Activated CD4-positive, alpha-beta T cell treated with anti-CD3 and anti-CD28 coated beads for 48 hours (primary cell): ENCODE results near the gene MMP10.

ENCODE experiments used
- DNase-seq: peaks from one replicate; pipeline ENCODE4 v3.0.0-alpha.2; 2020

The MMP10 gene

GRCh38 chr11:102780491-102780918 is at the start of gene MMP10:
TSS of gene MMP10 (minus strand) at chr11:102780628. CDS start at chr11:102780591, 37 bp downstream.
- no peak for DNase-seq

DNA sequence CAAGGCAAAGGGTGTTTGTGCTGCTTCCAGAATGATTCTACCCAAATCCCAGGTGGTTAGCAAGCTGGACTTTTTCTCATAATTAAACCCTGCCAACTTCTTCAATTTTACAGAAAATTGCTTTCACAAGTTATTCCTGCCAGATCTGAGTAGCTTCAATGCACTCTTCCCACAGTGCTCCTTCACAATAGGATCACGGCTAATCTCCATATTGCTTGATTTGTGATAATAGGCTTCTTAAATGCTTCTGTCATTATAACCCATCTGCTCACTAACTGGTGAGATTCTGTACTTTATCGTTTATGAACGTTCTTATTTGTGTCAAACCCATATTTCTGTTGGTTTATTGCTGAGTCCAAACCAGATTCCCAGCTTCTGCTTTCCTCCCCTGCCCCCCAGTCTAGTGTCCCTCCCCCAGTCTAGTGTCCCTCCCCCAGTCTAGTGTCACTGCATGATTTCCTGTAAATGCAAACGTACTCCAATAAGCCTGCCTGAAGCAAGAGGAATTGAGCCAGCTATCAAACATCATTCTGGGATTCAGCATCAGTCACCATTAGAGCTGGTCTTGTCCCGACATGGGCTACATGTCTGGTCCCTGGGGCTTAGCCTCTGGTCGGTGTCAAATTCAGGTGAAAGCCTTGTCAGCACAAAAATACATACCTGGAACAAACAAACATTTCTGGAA is 49.0 kb upstream of the MMP10 start:
- no peak for DNase-seq

DNA sequence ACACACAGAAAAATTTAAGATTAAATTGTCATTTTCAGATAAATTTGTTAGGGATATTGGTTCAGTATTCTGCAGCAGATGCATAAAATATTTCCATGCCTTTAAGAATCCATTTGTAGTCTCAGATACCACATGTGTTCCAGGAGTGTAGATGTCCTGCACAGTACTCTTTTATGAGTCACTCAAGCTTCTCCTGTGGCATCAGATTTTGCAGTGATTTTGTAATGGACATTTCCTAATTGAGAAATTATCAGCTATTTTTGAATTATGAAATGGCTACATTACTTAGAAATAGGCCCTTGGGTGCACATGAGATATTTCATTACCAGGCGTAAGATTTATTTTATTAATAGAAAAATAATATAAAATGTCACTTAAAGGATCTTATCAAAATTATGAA is 44.1 kb upstream of the MMP10 start:
- no peak for DNase-seq

- DNase-seq: no peak
Measured at GRCh38 chr11:102819491-102819890, 39.1 kb upstream of the MMP10 start.

GRCh38 chr11:102813484-102813883 is 33.1 kb upstream of the MMP10 start:
- no peak for DNase-seq

GRCh38 chr11:102812188-102812587 is 31.8 kb upstream of the MMP10 start:
- no peak for DNase-seq

DNA sequence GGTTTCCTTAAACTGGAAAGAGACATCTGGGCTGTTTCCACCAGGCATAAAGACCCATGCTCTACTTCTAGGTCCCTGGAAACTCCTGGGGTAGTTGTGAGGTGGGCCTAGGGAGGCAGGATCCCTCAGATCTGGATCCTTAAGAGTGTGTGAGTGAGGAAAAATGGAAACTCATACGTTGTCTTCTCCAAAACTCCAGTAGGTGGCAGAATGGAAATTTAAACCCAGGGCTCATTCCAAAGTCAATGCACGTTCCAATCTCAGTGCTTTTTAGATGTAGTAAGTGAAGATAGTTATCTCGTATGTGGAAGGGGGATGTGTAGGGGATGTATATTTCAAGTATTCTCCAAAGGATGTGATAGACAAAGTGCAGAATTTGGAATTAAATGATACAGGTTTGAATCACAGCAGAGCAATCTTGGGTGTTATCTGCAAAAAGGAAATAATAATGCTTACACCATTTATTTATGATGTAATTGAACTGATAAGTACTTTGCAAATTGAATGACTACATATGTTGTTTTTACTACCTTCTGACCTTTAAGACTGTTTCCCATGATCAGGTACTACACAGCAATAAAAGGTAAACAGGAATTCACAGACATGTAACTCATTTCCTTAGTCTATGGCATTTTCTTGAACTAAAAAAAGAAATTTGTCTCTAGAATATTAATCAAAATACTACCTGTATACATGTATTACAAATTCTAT is 30.7 kb upstream of the MMP10 start:
- DNase-seq: no peak

DNA sequence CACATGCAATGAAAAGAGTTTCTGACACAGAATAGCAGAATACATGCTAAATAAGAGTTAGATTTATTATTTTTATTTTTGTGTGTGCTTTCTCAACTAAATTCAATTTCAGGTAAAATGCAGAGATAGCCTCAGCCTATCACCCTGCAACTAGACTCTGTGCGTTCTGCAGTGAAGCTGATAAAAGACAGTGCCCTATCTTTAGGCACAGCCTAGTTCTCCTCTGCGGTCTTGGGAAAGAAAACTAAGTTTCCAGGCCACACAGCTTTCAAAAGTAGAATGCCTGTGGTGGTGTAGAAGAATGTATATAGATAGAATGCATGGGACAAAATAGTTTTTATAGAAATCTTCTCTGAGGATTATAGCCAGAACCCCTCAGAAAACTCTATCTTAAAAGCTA is 29.5 kb upstream of the MMP10 start:
- DNase-seq: no peak

DNA sequence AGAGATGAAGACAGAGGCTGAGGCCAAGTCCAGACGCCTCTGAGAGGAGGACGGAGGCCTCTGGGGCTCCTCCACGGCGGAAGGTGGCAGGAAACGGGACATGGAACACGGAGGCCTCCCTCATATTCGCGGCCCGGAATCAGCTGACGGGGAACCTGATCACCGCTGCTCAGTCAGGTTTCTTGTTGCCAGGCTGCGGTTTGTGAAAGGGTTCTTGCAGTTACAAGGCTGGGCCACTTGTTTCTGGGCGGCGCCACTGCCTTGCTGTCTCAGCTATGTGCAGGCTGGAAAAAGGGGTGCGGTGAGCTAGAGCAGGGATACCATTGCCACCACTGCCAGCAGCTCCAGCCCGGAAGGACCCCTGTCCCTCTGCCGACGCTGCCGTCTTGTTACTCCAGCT is 27.5 kb upstream of the MMP10 start:
- DNase-seq: peak; percentile 32

DNA sequence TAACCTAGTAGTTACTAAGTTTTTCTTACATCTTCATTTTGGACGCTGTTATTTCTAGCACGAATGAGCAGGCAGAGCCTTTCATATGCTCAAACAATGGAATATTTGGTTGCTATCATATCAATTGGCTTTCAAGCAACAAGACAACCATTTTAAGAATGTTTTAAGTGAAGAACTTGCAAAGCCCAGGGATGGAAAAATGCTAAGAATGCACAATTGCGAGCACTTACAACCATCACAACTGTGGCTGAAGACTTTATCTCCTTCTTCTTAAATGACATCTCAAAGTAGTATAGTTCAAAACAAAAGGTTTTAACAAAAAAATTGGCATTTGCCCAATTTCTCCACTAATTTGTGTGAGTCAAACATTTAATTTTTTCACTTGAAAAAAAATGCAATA is 25.9 kb upstream of the MMP10 start:
- no peak for DNase-seq

DNA sequence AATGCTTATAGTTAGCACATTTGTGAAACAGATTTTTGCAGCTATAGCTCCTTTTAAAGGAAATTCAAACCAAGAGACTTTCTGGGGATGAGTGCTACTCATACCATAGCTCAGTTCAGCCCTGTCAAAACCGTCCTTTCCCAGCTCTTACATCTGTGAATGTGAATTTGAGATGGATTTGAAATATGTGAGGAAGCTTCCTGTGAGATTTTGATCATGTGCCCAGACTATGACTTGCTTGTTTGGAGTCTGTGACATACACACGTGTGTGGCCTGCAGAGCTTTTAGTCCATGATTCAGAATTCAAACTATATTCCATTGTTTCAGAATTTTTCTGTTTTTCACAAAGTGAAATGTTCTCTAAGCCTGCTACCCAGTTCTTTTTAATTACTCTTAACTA is 21.9 kb upstream of the MMP10 start:
- DNase-seq: no peak

DNA sequence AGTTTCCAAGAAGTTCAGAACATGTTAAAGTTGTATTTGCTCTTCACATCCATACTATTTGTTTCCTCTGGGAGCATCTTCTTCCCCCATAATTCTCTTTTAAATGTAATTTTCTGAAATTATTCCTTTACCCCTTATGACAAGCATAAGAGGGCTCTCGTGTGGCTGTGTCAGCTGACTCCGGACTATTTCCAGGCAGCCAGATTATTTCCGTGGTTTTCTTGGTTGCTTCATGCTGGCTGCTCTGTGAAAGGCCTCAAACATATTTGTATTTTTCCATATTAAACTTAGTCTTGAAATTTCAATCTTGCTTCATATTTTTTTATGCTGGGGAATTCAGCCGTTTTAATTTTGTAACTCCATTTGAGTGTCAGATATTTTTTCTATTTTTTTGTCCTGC is 20.3 kb upstream of the MMP10 start:
- DNase-seq: no peak

DNA sequence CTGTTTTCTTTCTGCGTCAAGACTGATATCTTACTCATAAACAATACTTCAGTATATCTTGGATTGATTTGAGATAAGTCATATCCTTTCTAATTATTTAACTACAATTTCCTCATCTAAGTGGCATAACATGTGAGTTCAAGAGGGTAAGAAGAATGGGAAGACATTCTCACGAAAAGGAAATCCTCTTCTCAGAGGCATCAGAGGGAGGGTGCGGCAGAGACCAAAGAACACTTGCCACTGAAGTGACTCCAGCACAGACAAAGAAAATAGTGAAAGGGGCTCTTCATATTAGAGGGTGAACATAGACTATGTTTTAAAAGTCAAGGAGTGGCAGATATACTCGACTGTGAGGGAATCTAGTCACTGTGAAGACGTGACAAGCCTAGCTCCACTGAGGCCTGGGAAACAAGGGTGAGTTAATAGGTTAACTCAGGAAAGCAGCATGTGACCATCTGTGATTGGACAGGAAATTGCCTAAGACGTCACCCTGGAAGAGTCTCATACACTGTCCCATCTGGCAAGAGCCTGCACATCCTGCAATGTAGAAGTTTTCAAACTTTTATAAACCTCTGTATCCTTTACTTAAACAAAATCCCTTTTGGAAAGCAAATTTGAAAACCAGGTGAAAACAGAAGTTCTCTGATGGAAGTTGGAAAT is 19.4 kb upstream of the MMP10 start:
- no peak for DNase-seq

DNA sequence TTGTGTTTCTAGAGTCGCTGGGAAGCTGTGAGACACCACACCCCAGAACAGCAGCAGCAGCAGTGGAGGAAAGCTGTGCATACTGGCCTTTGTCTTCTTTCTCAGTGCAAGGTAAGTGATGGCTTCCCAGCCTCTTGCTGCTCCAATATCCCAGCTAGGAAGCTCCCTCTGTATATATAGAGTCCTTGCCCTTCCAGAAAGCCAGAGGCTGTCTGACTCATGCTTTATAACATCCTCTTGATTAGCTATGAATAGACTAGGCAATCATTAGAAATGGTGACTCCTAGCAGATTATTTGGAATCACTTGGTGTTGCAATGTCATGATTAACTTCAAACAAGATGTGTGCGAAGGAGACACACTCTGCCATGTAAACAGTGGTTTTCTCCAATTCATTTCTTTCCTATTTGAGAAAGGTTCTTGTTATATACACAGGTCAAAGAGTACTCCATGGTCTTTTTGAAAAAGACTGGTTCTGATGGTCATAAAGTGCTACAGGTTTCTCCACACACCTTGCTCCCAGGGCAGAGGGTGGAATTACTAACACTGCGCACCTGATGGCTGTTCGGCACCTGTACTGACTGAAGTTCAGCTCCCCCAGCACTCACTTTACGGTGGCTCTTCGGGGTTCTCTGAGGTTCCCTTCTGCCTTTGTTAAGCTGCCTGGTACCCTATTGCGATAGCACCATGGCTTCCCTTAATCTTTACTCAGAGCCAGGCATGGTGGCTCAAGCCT is 17.8 kb upstream of the MMP10 start, which contains the start of gene MMP1:
TSS of gene MMP1 (minus strand) at position 149 of the 735 bp plus-strand sequence. CDS start at position 81, 68 bp downstream.
- no peak for DNase-seq

GRCh38 chr11:102794382-102794781 is 14.0 kb upstream of the MMP10 start:
- peak; percentile 20 for DNase-seq

DNA sequence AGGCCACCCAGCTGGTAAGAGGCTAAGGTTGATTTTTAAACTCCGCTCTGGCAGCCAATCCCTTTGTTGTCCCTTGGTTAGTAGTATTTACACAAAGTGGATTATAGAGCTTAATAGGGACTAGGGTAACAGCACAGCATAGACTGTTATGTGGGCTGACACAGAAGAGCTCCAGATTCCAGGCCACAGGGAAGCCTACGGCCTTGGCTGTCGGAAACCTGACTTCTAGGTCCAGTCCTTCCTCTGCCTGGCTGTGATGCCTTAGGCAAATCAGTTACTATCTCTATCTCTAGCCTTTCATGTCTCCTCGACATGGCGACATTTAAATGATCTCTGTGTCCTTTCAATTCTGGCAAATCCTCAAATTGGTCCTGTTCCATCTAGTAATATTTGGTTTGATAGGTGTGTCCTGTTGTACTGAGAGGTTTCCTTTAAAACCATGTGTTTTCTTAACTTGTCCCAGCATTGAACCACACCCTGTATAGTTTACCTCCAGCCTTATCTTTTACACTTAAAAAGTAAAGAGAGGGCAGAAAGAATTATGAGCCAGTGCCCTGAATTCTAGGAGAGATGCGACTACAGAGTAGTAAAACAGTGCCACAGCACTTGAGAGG is 13.4 kb upstream of the MMP10 start:
- no peak for DNase-seq

GRCh38 chr11:102792604-102793003 is 12.2 kb upstream of the MMP10 start:
- DNase-seq: no peak

DNA sequence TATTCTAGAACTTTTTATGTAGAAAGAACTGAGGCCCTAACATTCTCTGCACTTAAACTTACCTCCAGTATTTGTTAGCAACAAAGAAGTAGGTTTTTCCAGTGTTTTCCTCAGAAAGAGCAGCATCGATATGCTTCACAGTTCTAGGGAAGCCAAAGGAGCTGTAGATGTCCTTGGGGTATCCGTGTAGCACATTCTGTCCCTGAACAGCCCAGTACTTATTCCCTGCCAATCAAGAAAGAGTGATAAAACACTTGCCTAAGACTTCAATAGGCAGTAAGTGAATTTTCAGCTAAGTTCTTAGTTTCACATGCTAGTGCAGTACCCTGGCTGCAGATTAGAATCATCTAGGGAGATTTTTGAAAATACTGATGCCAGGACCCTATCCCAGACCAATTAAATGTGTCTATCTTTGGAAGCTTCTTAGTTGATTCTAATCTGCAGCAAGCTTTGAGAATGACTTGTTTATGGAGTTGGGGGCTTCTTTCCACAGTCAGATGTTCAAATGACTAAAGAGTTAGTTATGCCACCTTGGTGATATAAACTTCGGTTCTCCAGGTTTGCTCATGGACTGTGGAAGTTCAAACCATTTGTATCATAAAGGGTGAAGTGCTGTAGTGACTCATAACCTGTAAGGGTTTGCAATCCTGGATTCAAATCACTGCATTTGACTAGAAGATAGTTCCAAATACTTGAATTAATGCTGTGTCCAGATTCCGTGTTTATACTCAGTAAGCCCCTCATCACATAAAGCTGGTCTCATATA is 11.0 kb upstream of the MMP10 start:
- no peak for DNase-seq

- no peak for DNase-seq
Measured at GRCh38 chr11:102788334-102788995, 8.0 kb upstream of the MMP10 start.

DNA sequence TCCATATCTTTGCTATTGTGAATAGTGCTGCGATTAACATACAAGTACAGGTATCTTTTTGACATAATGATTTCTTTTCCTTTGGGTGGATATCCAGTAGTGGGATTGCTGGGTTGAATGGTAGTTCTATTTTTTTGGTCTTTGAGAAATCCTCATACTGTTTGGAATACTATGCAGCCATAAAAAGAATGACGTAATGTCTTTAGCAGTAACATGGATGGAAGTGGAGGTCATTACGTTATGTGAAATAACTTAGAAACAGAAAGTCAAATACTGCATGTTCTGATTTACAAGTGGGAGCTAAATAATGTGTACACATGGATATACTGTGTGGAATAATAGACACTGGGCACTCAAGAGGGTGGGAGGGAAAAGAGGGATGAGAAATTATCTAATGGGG is 4.0 kb upstream of the MMP10 start:
- no peak for DNase-seq

DNA sequence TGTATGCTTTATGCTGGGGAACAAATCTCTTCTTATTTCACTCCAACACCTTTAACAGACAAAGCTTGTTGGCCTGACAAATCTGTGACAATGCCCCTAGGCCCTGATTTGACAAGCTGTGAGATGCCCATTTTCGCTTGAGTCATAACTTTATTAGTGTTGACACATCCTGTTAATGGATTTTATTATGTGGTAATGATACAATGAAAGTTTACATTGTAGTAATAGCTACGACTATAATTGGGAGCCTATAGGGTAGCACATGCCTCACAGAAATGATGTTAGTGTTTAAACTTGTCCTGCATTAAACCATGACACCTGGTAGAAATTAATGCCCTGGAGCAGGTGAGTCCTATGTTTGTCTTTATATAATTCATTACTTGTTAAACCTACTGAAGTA is 3.3 kb upstream of the MMP10 start:
- no peak for DNase-seq

DNA sequence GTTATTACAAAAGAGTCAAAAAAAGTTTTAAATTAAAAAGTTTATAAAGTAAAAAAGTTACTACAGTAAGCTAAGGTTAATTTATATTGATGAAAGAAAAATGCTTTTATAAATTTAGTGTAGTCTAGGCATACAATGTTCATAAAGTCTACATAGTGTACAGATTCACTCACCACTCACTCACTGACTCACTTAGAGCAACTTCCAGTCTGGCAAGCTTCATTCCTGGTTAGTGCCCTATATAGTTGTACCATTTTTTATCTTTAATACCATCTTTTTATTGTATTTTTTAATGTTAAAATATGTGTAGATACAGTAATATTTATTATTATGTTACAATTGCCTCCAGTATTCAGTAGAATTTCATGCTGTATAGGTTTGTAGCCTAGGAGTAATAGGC is 2.6 kb upstream of the MMP10 start:
- no peak for DNase-seq
